K562 (cell line): ENCODE measurements around the gene SNX20. TPM values are rescaled to one million over a fixed set of nuclear protein-coding genes. Genes with fewer than 3 reads are reported as not detected.

Experiments used
- ATAC-seq: fragments of 200-7000 bp; cut with Tn5 transposase; 3 replicates; pipeline ENCODE4 v1.9.1; 2020; ENCODE audit warnings: moderate library complexity
- BruUV-seq: library from RNA; stranded (reverse); fragments of 400-500 nt; replicated peaks from 2 replicates; lab custom pipeline; 2021; lab: Mats Ljungman, UMichigan
- CTCF ChIA-PET: fragments of 300-600 bp; formaldehyde crosslinking; extraction: SDS; loops from one replicate; lab custom pipeline; 2021; ENCODE audit warnings: low intra/inter-chr PET ratio; lab: Yijun Ruan, JAX
- POLR2A ChIA-PET: fragments of 300-600, 350-650 bp; sonication (Branson Sonifier 250); formaldehyde crosslinking; extraction: SDS; loops from one replicate; lab custom pipeline; 2021; ENCODE audit warnings: antibody characterized with exemption, inconsistent platforms; lab: Yijun Ruan, JAX
- DNase-seq, 4 experiments: peaks; one replicate each; pipeline versions ENCODE4 v3.0.0 to v3.0.0-alpha.2; 2011 to 2018; ENCODE audit warnings: low spot score in 3 of 4, mixed read lengths in 3 of 4; ENCODE audit errors: extremely low read depth in 1 of 4
- FAIRE-seq: peaks from 2 replicates; lab custom pipeline; 2011; peaks lifted over from hg19 to GRCh38; lab: Jason Lieb, UNC
- H2AFZ ChIP-seq: 2 replicates; pipeline ENCODE4 v1.6.0; 2011; ENCODE audit warnings: low read depth, low read length, control low read depth, inconsistent platforms
- H3K27ac ChIP-seq: fragments of 200-600 bp; 3 replicates; pipeline ENCODE4 v1.8.0; 2011; ENCODE audit warnings: low read depth, mild to moderate bottlenecking, control low read depth, inconsistent platforms, low read length, moderate library complexity, mixed read lengths; ENCODE audit errors: extremely low read depth
- H3K27me3 ChIP-seq, 2 experiments: fragments of 300-600 bp in 1 of 2; 2 replicates in 1 of 2; 3 replicates in 1 of 2; pipeline versions ENCODE4 v1.6.0 to v1.8.0; 2011; ENCODE audit warnings: inconsistent platforms in 2 of 2, low read length in 2 of 2, mild to moderate bottlenecking in 1 of 2, mixed read lengths in 1 of 2, moderate library complexity in 1 of 2; ENCODE audit not compliant: control insufficient read depth in 2 of 2, insufficient read depth in 2 of 2
- H3K36me3 ChIP-seq: fragments of 300-600 bp; 3 replicates; pipeline ENCODE4 v1.8.0; 2011; ENCODE audit warnings: mild to moderate bottlenecking, low read length, inconsistent platforms; ENCODE audit not compliant: control insufficient read depth, insufficient read depth
- H3K4me1 ChIP-seq, 2 experiments: fragments of 200-600 bp in 1 of 2; replicated peaks in 1 of 2; 2 replicates in 1 of 2; 3 replicates in 1 of 2; pipeline versions ENCODE4 v1.5.1 to v1.8.0; 2011; ENCODE audit warnings: inconsistent platforms in 2 of 2, low read length in 2 of 2, mild to moderate bottlenecking in 1 of 2, mixed read lengths in 1 of 2, moderate library complexity in 1 of 2; ENCODE audit not compliant: control insufficient read depth in 2 of 2, insufficient read depth in 2 of 2
- H3K4me2 ChIP-seq: 2 replicates; pipeline ENCODE4 v1.6.1; 2011; ENCODE audit warnings: low read length, control low read depth, inconsistent platforms, mixed read lengths; ENCODE audit not compliant: insufficient read depth
- H3K4me3 ChIP-seq: fragments of 200-600 bp; sonication (generic), shearing (Covaris generic); 2 replicates; pipeline ENCODE4 v1.5.1; 2016; ENCODE audit warnings: control low read depth, inconsistent platforms
- H3K79me2 ChIP-seq: fragments of 200-600 bp; 3 replicates; pipeline ENCODE4 v1.8.0; 2011; ENCODE audit warnings: low read length, inconsistent platforms; ENCODE audit not compliant: control insufficient read depth, insufficient read depth
- H3K9ac ChIP-seq, 2 experiments: 2 replicates each; pipeline versions ENCODE4 v1.6.0 to v1.6.1; 2011; ENCODE audit warnings: low read depth in 2 of 2, low read length in 2 of 2, control low read depth in 1 of 2, inconsistent platforms in 1 of 2, mild to moderate bottlenecking in 1 of 2, mixed read lengths in 1 of 2; ENCODE audit not compliant: insufficient read depth in 1 of 2
- H3K9me1 ChIP-seq: one replicate; pipeline ENCODE4 v1.6.0; 2011; ENCODE audit warnings: inconsistent platforms, mild to moderate bottlenecking, low read length, moderate library complexity; ENCODE audit not compliant: control insufficient read depth, insufficient read depth
- H3K9me3 ChIP-seq: replicated peaks from 2 replicates; pipeline ENCODE4 v1.5.1; 2011; ENCODE audit warnings: low read depth, low read length, inconsistent platforms; ENCODE audit not compliant: control insufficient read depth, insufficient read depth
- H4K20me1 ChIP-seq: replicated peaks from 2 replicates; pipeline ENCODE4 v1.6.1; 2011; ENCODE audit warnings: low read length, inconsistent platforms, mixed read lengths; ENCODE audit not compliant: control insufficient read depth, insufficient read depth
- NFE2L1 ChIP-seq: fragments of 450-650 bp; IDR thresholded peaks from 2 replicates; pipeline ENCODE4 v1.6.1; 2016; ENCODE audit warnings: missing genetic modification characterization, low read depth, mild to moderate bottlenecking, missing compliant biosample characterization, moderate library complexity, borderline replicate concordance
- WGBS: fragments of 100-300 bp; shearing (Covaris generic); methylation state at CpG from one replicate; pipeline ENCODE4 v1.1.6; 2016; ENCODE audit warnings: low coverage, mixed read lengths; ENCODE audit not compliant: insufficient coverage; ENCODE audit errors: missing lambda C conversion rate; 5-methylcytosine and 5-hydroxymethylcytosine counted together
- in situ Hi-C: fragments of 300-500 bp; cut with MboI; formaldehyde crosslinking; loops from 4 replicates; pipeline ENCODE4 v1.15.0; 2018; ENCODE audit warnings: inconsistent platforms, mixed read lengths
- intact Hi-C: fragments of 100-400 bp; cut with micrococcal nuclease; formaldehyde crosslinking; loops from 2 replicates; pipeline ENCODE4 v1.14.2; 2022
- polyA plus RNA-seq, 8 experiments: library from polyadenylated mRNA; depleted of rRNA in 4 of 8; stranded (reverse) in 5 of 8; unstranded in 3 of 8; fragments of >200 nt; fragmentation: Nextera tagmentation in 2 of 8; fragmentation: Illumina TruSeq in 1 of 8; extraction: Ambion mirVana in 2 of 8; extraction: Trizol in 1 of 8; gene quantifications; 2 replicates each; pipeline versions ENCODE4 v1.2.1 to v1.2.3, GENCODE V29; 2011 to 2014; ENCODE audit warnings: inconsistent platforms in 1 of 8, missing spikeins in 1 of 8
- total RNA-seq, 7 experiments: library from RNA; depleted of rRNA in 6 of 7; stranded (reverse); fragments of >200 nt in 6 of 7; fragmentation: Illumina TruSeq in 2 of 7; extraction: Trizol in 2 of 7; gene quantifications; 2 replicates each; pipeline versions ENCODE4 v1.2.1 to v1.2.3, GENCODE V29; 2011 to 2021; ENCODE audit warnings: low replicate concordance in 1 of 7
- TF ChIP-seq, protein P1 (sequence below): fragments of 450-650 bp; formaldehyde crosslinking; IDR thresholded peaks from 2 replicates; pipeline ENCODE4 v1.4.0; 2022; ENCODE audit warnings: missing genetic modification characterization
- TF ChIP-seq, protein P2 (sequence below), 2 experiments: fragments of 200-800 bp in 1 of 2; sonication (Bioruptor generic) in 1 of 2; sonication (generic) in 1 of 2; formaldehyde crosslinking in 1 of 2; IDR thresholded peaks in 1 of 2; conservative IDR thresholded peaks in 1 of 2; 2 replicates each; pipeline versions ENCODE4 v1.5.0 to v1.6.1; 2016 to 2020; ENCODE audit warnings: missing compliant biosample characterization in 1 of 2, missing genetic modification characterization in 1 of 2, missing genetic modification reagents in 1 of 2
- TF ChIP-seq, protein P3 (sequence below), 3 experiments: IDR thresholded peaks in 2 of 3; conservative IDR thresholded peaks in 1 of 3; 2 replicates each; pipeline ENCODE4 v1.5.1; 2011 to 2012; ENCODE audit warnings: low read length in 3 of 3, mild to moderate bottlenecking in 3 of 3, control low read depth in 2 of 3, improper control_type of control experiment in 1 of 3, inconsistent platforms in 1 of 3, low read depth in 1 of 3, mixed read lengths in 1 of 3, moderate library complexity in 1 of 3; ENCODE audit not compliant: insufficient read depth in 2 of 3
- TF ChIP-seq, protein P4 (sequence below): sonication (generic); IDR thresholded peaks from 2 replicates; pipeline ENCODE4 v1.6.1; 2016

SNX20 gene
- total and polyA plus RNA-seq, 9 of the 15 experiments (the other 6 are each of a cell fraction or from before 2014, with no cell fraction given) = 0.04 to 0.07 TPM; not detected in 7

DNA sequence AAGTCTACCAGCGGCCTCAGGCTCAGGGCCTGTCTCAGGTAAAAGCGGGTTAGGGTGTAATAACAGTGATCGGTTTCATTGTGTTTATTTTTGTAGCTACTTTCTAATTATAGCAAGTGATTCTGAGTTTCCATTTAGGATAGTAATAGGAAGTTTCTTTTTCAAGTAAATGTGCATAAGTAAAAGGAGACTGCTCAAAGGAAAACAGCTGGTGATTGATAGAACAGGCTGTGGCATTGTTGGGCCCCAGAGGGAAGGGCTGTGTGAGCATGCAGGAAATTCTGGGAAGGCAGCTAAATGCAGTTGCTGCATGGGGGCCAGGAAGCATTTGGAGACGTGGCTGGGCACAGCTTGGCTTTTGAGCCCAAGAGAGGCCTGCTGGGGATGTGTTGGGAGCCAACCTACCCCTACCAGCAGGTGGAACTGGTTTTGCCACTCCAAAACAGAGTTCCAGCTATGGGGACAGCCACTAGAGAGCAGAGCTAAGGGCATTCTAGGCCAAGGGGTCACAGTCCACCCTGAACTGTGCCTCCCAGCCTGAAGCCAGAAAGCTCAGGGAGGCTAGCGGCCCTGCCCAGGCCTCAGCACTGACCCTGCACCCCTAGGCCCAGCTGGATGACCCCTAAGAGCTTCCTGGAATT, 12.6 kb downstream of the SNX20 start (continued):
- TF ChIP-seq, protein P1, sequence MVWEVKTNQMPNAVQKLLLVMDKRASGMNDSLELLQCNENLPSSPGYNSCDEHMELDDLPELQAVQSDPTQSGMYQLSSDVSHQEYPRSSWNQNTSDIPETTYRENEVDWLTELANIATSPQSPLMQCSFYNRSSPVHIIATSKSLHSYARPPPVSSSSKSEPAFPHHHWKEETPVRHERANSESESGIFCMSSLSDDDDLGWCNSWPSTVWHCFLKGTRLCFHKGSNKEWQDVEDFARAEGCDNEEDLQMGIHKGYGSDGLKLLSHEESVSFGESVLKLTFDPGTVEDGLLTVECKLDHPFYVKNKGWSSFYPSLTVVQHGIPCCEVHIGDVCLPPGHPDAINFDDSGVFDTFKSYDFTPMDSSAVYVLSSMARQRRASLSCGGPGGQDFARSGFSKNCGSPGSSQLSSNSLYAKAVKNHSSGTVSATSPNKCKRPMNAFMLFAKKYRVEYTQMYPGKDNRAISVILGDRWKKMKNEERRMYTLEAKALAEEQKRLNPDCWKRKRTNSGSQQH (CRISPR knock-in tag) = no peak
- TF ChIP-seq, protein P2, sequence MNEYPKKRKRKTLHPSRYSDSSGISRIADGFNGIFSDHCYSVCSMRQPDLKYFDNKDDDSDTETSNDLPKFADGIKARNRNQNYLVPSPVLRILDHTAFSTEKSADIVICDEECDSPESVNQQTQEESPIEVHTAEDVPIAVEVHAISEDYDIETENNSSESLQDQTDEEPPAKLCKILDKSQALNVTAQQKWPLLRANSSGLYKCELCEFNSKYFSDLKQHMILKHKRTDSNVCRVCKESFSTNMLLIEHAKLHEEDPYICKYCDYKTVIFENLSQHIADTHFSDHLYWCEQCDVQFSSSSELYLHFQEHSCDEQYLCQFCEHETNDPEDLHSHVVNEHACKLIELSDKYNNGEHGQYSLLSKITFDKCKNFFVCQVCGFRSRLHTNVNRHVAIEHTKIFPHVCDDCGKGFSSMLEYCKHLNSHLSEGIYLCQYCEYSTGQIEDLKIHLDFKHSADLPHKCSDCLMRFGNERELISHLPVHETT (CRISPR knock-in tag; conservative IDR thresholded peaks at IDR 0.05 in 1 of 2, IDR thresholded peaks at IDR 0.05 in 1 of 2) = no peak

DNA sequence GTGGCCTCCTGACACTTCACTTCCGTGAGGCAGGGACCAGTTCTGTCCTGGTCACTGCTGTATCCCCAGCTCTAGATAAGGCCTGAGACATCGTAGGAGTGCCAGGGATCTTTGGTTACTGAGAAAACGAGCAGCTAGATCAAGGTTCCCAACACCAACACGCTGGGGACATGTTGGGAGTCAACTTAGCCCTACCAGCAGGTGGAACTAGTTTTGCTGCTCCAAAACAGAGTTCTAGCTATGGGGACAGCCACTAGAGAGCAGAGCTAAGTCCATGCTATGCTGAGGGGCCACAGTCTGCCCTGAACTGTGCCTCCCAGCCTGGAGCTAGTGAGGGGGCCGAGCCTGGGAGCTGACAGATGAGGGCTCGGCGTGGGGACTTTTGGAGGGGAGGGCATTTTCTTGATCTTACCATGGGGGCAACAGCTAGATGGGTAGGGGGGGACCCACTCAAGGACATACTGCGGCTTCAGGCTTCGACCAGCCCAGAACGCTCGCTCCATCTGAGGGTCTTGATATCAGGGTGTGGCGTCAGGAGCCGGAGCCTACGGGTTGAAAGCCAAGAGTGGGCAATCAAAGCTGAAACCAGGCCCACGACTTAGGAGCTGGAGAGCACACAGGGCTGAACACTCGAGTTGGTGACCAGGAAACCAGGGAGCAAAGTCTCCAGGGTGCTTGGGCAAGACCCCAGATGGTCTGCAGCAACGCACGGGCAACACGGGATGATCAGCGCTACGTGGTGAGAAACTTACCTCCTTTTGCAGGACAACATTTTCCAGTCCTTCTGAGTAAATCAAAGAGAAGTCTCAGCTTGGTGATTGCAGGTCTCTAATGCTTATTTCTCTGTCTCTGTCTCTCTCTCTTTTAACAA, 13.4 kb downstream of the SNX20 start:
- FAIRE-seq (no peak), DNase-seq (no peak), ATAC-seq (no peak)
- Histone ChIP-seq H3K4me2 (peak overlapping the region; percentile 14; the same call in 1 of the 2 replicates), H3K9me3 (peaks cover 6% of the 10 kb centered on the region; the same call in 1 of the 2 replicates), H3K27ac (no peak overlapping the region), H2AFZ (peak overlapping the region; percentile 27; the same call in 1 of the 2 replicates), H3K4me1 (peaks cover 0 to 5% of the 10 kb centered on the region in 2 experiments; a peak in 2 of 5 replicates), H3K4me3 (no peak overlapping the region), H4K20me1 (no peaks in the 10 kb centered on the region), H3K36me3 (no peaks in the 10 kb centered on the region), H3K9me1 (no peaks in the 10 kb centered on the region), H3K79me2 (no peaks in the 10 kb centered on the region), H3K27me3 (peaks cover 2 to 14% of the 10 kb centered on the region in 2 experiments; a peak in 3 of 5 replicates), H3K9ac (no peak overlapping the region)
- intact Hi-C loops (loop anchor here (10.0 kb wide), 1 partner anchor 73 kb away; no protein-coding TSS in a partner anchor), in situ Hi-C loops (loop anchor here (5.0 to 10.0 kb wide), 2 partner anchors 140 to 293 kb away; no protein-coding TSS in a partner anchor)
- TF ChIP-seq, protein P3, sequence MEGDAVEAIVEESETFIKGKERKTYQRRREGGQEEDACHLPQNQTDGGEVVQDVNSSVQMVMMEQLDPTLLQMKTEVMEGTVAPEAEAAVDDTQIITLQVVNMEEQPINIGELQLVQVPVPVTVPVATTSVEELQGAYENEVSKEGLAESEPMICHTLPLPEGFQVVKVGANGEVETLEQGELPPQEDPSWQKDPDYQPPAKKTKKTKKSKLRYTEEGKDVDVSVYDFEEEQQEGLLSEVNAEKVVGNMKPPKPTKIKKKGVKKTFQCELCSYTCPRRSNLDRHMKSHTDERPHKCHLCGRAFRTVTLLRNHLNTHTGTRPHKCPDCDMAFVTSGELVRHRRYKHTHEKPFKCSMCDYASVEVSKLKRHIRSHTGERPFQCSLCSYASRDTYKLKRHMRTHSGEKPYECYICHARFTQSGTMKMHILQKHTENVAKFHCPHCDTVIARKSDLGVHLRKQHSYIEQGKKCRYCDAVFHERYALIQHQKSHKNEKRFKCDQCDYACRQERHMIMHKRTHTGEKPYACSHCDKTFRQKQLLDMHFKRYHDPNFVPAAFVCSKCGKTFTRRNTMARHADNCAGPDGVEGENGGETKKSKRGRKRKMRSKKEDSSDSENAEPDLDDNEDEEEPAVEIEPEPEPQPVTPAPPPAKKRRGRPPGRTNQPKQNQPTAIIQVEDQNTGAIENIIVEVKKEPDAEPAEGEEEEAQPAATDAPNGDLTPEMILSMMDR (IDR thresholded peaks at IDR 0.05 in 2 of 3, conservative IDR thresholded peaks at IDR 0.05 in 1 of 3; ENCODE audit: insufficient read depth in 2 of 3, low read depth in 1 of 3, low read length in 3 of 3) = peak in 2 of 3 experiments; percentile 44 to 57; a peak in 4 of 6 replicates
- TF ChIP-seq, protein P4, sequence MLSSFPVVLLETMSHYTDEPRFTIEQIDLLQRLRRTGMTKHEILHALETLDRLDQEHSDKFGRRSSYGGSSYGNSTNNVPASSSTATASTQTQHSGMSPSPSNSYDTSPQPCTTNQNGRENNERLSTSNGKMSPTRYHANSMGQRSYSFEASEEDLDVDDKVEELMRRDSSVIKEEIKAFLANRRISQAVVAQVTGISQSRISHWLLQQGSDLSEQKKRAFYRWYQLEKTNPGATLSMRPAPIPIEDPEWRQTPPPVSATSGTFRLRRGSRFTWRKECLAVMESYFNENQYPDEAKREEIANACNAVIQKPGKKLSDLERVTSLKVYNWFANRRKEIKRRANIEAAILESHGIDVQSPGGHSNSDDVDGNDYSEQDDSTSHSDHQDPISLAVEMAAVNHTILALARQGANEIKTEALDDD = peak; percentile 72
- no peak for TF ChIP-seq NFE2L1 (tag)
- POLR2A ChIA-PET = interaction anchor here (0.7 to 1.2 kb wide), 5 partner anchors 9 to 176 kb away, joined by 3 to 5 read pairs (median 3); no protein-coding TSS in a partner anchor
- WGBS = 3% methylated on average over 21 of the region's 21 CpGs
- no TSS peak for BruUV-seq
- CTCF ChIA-PET = interaction anchor here (1.0 kb wide), 1 partner anchor 139 kb away, joined by 5 read pairs; no protein-coding TSS in a partner anchor
